Measurements from ENCODE around the gene SWI5.
"Not testable (repeated sequence)": the region's sequence is repeated elsewhere in the genome, so short reads cannot be mapped to it uniquely, and the experiment has no call there.

The SWI5 gene

DNA sequence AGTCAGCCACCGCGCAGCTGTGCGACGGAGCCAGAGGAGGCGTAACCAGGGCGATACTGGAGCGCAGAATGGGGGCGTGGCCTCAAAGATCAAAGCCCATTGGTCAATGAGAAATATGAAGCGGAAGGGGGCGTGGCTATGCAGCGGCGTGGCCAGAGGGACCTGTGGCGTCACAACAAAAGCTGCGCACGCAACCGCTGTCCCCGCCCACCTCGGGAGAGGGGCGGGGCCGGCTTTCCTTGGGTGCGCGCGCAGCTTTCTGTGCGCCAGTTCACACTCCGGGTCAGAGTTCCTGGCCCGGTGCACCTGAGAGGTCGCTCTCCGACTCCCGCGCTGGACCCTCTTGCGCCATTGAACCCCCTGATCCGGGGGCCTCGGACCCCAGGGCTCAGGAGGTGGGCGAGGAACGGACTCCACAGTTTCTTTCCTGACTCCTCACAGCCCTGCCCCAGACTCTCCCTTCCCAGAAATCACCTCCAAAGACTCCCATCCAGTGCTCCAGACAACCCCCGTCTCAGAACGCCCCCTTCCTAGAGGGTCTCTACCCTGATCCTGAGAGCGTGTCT, at the start of gene SWI5:
TSS of gene SWI5 (plus strand) at position 269 of the 566 bp plus-strand sequence.
- in situ Hi-C loops (cut with HindIII; ENCODE audit: low sequenced_read_pairs) = no loop called here

DNA sequence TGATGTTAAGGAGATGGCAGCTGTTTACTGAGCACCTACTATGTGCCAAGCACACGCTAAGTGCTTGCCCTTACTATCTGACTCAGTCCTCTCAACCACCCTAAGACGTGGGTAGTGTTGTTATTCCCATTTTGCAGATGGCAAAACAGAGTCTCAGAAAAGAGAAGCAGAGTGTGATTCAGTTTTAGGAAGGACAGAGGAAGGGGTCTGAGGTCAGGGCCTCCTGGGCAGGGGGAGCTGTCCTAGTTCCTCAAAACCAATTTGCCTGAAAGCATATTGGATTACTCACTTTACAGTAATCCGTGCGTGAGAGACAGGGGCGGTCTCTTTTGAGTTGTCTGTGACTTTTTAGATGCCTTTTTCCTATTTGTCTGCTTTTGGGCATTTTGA, 49.7 kb upstream of the SWI5 start:
- in situ Hi-C loops (cut with HindIII; ENCODE audit: low sequenced_read_pairs) = no loop called here

DNA sequence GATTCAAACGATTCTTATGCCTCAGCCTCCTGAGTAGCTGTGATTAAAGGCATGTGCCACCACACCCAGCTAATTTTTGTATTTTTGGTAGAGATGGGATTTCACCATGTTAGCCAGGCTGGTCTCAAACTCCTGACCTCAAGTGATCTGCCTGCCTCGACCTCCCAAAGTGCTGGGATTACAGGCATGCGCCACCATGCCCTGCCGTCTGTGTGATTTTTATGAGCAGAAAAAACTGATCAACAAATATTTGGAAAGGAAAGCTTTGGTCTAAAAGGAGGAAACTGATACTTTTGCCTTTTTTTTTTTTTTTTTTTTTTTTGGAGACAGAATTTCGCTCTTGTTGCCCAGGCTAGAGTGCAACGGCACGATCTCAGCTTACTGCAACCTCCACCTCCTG, 45.2 kb upstream of the SWI5 start:
- in situ Hi-C loops (cut with HindIII; ENCODE audit: low sequenced_read_pairs) = not testable (repeated sequence)

DNA sequence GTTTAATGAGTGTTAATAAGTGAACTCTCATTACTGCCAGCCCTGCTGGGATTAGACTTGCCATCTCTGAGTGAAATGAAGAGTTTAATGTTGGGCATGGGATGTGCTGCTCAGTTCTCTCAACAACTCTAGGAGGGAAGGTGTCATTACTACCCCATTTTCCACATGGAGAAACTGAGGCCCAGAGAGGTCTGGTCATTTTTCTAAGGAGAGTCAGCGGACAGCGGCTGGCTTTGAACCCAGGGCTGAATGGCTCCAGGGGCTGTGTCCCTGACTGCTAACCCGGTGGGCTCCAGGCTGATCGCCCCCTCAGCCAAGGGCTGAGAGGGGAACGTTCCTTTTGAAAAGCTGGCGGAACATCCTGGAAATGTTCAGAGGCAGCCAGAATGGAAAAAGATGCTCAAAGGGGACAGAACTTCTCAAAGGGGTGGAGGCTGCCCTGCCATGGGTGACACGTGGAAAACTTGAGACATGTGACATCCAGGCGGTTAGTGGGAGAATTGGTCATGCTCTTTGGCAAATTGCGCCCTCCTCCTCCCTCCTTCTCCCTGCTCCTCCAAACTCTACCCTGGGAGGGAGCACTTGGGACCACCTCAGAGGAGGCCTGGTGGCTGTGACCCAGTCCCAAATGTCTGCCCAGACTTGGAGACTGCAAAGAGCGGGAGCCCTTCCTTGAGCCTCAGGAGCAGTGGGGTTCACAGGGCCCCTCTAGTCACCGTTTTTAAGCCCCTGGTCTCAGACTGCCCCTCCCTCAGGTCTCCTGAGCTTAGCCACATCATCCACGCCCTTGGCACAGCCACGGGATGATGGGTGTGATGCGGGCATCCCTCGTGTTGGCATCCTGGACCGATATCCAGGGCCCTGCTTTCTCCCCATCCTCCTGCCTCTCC, 44.2 kb upstream of the SWI5 start:
- in situ Hi-C loops (cut with HindIII; ENCODE audit: low sequenced_read_pairs) = no loop called here

DNA sequence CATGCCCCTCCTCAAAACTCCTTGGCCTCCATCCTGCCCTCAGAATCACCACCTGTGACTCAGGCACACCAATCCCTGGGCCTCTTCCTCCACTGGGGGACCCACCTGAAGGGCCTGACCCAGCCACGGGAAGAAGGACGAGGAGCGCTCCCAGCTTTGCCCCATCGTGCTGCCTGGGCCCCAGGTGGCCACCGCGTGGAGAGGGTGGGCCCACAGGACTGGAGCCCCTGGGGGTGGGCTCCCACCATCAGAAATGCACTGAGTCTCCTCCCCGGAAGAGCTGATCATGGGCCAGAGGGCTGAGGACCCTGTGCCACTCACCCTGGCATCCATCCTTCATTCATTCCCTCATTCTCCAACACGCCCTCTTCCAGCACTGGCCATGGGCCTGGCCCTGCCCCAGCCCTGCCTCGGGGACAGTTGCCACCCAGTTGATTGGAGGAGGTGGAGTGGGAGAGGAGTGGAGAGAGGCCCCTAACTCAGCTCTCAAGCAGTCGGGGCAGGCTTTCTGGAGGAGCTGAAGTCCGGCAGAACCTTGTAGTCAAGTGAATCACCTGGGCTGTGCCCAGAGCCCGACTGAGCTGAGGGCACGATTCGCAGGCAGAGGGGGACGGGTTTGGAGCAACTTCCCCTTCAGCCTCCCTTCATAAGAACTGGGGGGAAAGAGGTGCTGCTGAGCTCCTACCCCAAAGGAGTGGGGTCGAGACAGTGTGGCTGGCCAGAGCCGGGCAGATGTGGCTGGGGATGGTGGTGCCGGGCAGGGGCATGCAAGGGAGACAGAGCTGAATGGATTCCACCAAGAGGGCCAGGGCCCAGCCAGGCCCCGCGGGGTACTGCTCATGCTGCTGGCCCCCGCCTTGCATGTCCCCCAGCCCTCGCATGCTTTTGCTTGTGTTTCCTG, 43.3 kb upstream of the SWI5 start:
- in situ Hi-C loops (cut with HindIII; ENCODE audit: low sequenced_read_pairs) = no loop called here

DNA sequence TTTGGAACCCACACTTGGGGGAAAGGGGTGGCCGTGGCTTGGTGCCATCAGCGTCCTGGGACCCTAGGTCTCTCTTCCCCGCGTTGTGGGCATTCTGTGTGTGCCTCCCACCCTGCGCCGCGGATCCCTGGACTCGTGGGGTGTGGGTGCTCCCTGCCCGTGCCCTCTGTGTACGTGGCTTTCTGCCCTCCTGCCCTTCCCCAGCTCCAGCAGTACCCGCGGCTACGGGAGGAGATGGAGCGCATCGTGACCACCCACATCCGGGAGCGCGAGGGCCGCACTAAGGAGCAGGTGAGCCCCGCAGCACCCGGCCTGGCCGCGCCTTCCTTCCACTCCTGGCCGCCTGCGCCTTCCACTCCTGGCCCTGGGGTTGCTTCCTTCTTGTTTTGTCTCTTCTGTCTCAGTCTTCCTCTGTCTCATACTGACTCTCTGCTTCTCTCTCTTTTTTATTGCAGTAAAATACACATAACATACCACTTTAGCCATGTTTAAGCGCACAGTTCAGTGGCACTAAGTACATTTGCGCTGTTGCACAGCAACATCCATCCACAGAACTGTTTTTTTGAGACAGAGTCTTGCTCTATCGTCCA, 42.2 kb upstream of the SWI5 start:
- in situ Hi-C loops (cut with HindIII; ENCODE audit: low sequenced_read_pairs) = no loop called here

DNA sequence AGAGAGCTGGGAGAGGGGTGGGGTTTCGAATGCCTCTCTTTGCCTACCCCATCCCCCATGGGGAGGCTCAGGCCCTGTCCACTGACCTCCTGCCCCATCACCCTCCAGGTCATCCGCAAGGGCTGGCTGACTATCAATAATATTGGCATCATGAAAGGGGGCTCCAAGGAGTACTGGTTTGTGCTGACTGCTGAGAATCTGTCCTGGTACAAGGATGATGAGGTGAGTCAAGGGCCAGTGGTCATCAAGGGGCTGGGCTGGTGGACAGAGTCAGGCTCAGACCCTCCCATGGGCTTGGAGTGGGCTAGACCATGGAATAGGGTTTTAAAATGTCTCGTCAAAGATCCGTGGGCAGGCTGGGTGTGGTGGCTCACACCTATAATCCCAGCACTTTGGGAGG, 34.0 kb upstream of the SWI5 start:
- in situ Hi-C loops (cut with HindIII; ENCODE audit: low sequenced_read_pairs) = no loop called here

DNA sequence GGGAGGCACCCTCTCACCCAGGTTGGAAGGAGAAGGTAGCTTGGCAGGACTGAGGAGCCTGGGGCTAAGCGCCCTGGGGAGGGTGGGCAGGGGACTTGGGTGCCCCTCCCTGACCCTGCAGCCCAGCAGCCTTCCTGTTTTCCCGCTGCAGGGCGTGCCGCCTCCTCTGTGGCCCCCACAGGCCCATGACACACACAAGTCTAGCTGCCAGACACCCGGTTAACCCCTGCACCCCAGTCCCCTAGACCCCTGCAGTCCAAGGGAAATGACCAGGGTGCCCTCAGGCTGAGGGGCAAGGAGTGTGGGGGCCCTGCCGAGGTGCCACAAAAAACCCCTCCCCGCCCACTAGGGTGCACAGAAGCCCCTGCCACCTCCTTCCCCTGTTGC, 33.3 kb upstream of the SWI5 start:
- in situ Hi-C loops (cut with HindIII; ENCODE audit: low sequenced_read_pairs) = no loop called here

DNA sequence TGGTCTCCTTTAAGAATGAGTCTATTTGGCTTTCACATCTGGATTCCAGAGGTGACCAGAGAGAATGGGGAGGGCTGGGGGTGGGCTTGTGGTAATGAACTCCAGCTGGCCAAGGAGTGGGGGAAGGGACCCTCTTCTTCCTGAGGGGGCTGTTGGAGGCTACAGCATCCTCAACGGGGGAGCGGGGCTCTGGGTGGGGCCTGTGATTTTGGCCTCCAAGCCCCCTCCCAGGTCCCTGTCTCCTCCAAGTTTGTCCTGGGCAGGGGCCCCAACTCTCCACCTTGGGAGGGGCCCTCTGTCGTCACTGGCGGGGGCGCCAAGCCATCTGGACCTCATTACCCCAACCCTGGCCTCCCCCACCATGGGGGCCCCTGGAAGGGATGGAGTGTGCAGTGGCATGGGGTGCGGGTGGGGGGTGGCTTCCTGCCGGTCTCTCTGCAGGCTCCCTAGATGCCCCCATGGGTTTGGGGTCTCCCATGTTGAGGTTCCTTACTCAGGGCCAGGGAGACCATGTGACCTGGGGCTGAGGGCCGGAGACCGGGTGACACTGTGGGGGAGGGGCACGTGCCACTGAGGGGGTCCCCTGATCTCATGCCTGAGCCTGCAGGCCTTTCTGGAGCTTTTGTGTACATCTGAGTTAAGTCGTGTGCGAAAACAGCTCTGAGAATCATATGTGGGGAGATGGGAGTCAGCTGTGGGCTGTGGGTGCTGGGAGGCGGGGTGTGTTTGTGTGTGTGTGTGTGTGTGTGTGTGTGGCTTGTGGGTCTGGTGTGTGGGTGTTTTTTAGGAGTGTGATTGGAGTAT, 32.7 kb upstream of the SWI5 start:
- in situ Hi-C loops (cut with HindIII; ENCODE audit: low sequenced_read_pairs) = no loop called here

DNA sequence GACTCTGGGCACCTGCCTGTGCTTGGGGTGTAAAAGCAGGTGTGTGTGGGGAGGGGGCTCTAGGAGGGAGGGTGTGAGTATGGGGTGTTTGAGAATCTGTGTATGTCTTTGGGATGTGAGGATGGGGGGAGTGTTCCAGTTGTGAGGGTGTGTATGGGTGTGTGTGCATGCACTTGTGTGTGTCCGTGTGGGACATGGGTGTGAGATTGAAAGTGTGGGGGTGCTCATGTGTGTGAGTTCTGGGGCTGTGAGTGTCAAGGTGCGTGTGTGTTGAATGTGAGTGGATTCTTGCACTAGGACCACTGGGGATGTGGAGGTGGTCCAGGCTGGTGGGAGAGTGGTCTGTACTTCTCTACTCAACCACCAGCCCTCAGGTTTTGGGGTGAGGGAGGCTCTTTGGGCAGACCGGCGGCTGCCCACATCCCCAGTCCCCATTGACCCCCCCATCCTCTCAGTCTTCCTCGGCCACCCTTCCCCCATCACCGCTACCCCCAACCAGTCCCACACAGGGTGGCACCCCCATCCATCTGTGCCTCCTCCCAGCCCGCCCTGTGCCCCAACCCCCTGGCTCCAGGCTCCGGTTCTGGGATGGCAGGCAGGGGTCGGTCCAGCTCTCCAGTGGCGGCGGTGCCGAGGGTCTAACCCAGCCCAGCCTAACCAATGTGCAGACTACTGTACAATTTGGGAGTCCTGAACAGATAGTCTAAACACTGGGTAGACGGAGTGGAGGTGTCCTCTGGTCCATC, 31.8 kb upstream of the SWI5 start:
- in situ Hi-C loops (cut with HindIII; ENCODE audit: low sequenced_read_pairs) = no loop called here

DNA sequence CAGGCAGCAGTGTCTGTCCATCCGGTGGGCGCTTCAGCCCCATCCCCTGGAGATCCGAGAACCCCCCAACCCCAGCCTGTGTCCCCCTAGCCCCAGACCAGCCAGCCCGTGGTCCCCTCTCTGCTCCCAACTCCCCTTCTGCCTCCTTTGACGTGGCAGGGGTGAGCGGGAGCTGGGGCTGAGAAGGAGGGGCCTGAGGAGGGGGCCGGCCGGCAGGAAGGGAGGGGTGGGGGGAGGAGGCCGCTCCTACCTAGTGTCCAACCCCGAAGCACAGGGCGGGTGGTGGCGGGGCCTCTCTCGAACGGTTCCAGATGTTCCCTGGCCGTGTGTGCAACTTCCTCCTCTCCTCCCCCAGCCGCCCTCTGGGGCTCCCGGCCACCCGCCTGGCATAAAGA, 31.2 kb upstream of the SWI5 start:
- in situ Hi-C loops (cut with HindIII; ENCODE audit: low sequenced_read_pairs) = no loop called here

DNA sequence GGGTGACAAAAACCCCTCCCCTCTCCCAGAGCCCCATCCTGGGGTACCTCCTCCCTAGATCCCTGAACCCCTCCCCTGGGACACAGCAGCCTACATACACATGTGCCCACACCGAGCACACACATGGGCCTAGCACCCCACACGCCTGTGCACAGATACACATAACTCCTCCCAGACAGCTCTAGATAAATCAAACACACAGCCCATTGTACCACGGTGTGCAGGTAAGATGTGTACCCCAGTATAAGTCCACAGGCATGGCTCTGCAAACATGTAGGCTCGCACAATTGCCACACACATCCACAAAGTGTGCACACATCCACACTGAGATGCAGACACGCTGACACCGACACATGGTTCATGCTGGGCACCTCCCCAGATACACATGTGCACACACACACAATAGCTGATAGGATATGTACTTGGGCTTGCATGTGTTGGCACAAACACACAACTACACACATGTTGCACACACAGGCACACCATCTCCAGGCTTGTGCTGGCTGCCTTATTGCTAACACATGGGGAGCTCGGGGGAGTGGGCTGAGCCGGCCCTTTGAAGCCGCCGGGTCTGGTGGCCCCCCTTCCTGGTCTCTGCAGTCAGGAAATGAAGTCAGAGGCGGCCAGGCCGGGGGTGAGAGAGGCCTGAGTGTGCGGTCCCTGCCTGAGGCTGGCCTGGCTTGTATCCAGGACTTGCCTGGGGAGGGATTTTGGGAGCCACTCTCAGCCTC, 30.5 kb upstream of the SWI5 start:
- in situ Hi-C loops (cut with HindIII; ENCODE audit: low sequenced_read_pairs) = no loop called here

DNA sequence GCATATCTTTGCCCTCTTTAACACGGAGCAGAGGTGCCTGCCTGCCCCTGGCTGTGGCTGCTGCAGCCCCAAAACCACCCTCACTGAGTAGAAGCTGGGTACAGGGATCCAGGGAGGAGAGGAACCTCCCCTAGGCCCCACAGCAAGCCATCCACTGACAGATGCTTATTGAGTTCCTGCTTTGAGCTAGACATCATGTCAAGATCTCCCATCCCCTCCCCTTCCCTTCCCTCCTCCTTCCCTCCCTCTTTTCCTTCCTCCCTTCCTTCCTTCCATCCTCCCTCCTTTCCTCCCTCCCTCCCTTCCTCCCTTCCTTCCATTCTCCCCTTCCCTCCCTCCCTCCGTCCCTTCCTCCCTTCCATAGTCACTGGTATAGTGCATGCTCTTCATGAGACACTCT, 29.6 kb upstream of the SWI5 start:
- in situ Hi-C loops (cut with HindIII; ENCODE audit: low sequenced_read_pairs) = no loop called here

DNA sequence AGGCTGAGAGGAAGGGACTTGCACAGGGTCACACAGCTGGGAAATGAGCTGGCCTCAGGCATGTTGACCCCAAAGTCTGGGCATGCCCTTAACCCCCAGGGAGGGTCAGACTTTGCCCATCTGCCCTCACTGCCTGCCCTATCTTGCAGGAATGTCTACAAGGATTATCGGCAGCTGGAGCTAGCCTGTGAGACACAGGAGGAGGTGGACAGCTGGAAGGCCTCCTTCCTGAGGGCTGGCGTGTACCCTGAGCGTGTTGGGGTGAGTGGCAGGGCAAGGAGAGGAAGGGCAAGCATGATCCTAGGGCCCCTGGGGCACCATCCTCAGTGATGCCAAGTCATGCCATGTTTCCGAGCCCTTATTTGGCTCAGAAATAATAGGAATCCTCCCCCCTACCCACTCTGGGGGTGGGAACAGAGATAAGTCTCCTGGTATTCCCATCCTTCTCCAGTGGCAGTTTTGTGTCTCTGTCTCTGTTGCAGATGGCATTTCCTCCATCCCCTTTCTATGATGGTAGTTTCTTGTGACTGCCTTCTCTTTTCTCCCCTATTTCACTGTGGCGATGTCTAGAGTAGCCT, 28.8 kb upstream of the SWI5 start:
- in situ Hi-C loops (cut with HindIII; ENCODE audit: low sequenced_read_pairs) = no loop called here

DNA sequence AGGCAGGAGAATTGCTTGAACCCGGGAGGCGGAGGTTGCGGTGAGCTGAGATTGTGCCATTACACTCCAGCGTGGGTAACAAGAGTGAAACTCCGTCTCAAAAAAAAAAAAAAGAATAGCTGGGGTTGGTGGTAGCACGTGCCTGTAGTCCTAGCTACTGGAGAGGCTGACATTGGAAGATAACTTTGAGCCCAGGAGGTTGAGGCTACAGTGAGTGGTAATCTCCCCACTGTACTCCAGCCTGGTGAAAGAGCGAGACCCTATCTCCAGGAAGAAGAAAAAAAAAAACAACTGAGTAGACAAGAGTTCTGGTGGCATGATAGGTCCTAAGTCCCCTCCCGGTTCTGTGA, 26.5 kb upstream of the SWI5 start:
- in situ Hi-C loops (cut with HindIII; ENCODE audit: low sequenced_read_pairs) = no loop called here

DNA sequence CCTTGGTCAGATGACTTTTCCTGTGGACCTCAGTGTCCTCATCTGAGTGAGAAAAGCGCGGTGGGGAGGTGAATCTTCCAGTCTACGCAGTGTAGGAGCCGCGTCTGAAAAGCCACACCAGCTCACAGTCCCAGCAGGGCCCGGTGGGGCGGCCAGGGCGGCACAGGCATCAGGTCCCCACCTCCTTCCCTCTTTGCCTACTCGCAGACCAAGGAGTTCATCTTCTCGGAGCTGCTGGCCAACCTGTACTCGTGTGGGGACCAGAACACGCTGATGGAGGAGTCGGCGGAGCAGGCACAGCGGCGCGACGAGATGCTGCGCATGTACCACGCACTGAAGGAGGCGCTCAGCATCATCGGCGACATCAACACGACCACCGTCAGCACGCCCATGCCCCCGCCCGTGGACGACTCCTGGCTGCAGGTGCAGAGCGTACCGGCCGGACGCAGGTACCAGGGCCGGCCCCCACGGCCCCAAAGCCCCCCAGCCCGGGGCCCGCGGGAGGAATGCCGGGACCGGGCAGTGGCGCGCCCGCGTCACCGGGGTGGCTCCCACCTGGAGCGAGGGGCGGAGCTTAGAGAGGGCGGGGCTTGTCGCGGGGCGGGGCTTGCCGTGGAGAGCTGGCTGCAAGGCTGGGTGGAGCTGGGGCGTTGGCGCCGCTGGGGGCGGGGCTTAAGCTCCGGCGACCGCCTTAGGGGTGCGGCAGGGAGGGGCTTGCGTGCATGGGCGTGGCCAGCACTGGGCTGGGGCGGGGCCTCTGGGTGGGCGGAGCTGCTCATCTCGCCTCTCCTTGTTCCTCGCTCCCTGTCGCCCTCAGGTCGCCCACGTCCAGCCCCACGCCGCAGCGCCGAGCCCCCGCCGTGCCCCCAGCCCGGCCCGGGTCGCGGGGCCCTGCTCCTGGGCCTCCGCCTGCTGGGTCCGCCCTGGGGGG, 25.9 kb upstream of the SWI5 start:
- in situ Hi-C loops (cut with HindIII; ENCODE audit: low sequenced_read_pairs) = no loop called here

DNA sequence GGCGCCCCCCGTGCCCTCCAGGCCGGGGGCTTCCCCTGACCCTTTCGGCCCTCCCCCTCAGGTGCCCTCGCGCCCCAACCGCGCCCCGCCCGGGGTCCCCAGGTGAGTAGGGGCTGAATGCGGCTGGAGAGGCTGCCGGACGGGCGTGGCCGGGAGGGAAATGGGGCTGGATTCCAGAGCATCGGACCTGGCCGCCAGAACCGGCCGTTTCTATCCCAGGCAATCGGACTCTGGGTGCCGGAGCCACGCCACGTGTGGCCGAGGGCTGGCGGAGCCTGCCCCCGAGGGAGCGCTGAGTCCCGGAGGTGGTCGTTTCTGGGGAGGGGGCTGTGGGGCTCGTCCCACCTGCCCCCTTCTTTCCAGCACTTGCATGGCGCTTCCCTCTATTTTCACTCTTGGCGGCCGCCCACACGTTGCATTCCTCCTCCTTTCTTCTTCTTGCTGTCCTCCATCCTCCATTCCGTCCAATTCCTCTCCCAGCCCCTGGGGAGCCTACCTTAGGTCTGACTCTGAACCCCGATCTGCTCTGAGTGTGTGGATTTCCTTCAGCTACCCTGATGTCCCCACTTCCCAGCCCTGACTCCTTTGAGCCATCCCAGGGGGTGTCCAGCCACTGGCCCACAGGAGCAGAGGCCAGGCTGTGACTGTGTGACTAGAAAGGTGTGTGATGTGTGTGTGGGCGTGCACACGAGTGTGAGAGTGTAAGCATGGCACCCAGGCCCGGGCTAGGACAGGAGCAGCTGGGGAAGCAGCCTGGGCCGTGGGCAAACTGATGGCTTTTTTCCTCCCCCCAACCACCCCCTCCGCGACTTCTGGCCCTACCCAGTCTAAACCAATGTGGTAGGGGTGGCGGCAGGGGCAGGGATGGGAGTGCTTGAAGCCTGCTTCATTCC, 25.0 kb upstream of the SWI5 start:
- in situ Hi-C loops (cut with HindIII; ENCODE audit: low sequenced_read_pairs) = no loop called here
